ENCODE measurements around the gene MEIOSIN. TPM values are rescaled to one million over a fixed set of nuclear protein-coding genes. Genes with fewer than 3 reads are reported as not detected.

MEIOSIN gene
- total and polyA plus RNA-seq, 2 of the 4 experiments (the other 2 are of a cell fraction), result not detected

GRCh38 chr19:45691516-45692186 lies 41.6 kb upstream of the MEIOSIN start, which contains the start of gene SNRPD2 (continued):
- TF ChIP-seq NFE2L2 (IDR thresholded peaks at IDR 0.05; ENCODE audit: low read depth, low read length) (no peak), MAFK (IDR thresholded peaks at IDR 0.05; ENCODE audit: low read depth, low read length) (no peak), BHLHE40 (IDR thresholded peaks at IDR 0.05; ENCODE audit: low read depth, low read length) (0 out of 2 replicates have a peak, but pooled peaks have one; percentile 7)
